Panc1 (cell line): ENCODE data around the gene DLGAP1.

Experiments
- POLR2AphosphoS5 ChIP-seq: IDR thresholded peaks from 2 replicates; pipeline ENCODE4 v1.6.1; 2012; ENCODE audit warnings: mild to moderate bottlenecking, low read depth, low read length, moderate library complexity
- SIN3A ChIP-seq: IDR thresholded peaks from 2 replicates; pipeline ENCODE4 v1.6.1; 2012; ENCODE audit warnings: low read depth, mild to moderate bottlenecking, low read length, moderate library complexity, borderline replicate concordance; ENCODE audit not compliant: insufficient read depth
- TCF7L2 ChIP-seq: IDR thresholded peaks from 2 replicates; pipeline ENCODE4 v1.6.1; 2011; ENCODE audit warnings: mild to moderate bottlenecking, low read depth, low read length, inconsistent platforms
- TF ChIP-seq, protein P1 (sequence below): fragments of 450-650 bp; IDR thresholded peaks from 2 replicates; pipeline ENCODE4 v1.5.1; 2017; ENCODE audit warnings: mild to moderate bottlenecking

DNA sequence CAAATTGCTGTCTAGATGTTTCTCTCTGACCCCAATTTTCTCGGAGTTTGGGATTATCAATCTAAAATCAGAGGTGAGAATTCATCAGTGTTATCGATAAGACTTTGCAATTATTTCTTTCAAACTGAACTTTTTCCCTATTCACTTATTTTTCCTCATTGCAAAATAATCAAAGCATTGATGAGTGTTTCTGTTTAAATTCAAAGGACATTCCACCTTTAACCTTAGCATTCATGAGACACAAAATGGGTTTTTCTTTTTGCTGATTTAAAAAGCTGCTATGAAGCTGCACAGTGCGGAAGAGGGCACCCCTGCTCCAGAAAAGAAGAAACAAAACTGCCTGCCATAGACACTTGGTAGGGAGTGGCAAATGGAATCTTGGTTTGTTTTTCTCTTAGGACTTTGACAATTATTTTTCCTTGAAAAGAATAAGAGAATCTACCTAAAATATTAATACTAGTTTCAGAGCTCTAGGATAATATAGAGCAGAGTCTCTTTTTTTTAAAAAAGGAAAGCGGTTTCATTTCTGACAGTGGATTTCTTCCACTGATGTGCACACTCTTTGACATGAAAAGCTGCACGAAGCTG is 801.8 kb downstream of the DLGAP1 start:
- TF ChIP-seq, protein P1, sequence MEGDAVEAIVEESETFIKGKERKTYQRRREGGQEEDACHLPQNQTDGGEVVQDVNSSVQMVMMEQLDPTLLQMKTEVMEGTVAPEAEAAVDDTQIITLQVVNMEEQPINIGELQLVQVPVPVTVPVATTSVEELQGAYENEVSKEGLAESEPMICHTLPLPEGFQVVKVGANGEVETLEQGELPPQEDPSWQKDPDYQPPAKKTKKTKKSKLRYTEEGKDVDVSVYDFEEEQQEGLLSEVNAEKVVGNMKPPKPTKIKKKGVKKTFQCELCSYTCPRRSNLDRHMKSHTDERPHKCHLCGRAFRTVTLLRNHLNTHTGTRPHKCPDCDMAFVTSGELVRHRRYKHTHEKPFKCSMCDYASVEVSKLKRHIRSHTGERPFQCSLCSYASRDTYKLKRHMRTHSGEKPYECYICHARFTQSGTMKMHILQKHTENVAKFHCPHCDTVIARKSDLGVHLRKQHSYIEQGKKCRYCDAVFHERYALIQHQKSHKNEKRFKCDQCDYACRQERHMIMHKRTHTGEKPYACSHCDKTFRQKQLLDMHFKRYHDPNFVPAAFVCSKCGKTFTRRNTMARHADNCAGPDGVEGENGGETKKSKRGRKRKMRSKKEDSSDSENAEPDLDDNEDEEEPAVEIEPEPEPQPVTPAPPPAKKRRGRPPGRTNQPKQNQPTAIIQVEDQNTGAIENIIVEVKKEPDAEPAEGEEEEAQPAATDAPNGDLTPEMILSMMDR = no peak
- TF ChIP-seq TCF7L2 (no peak), SIN3A (no peak), POLR2AphosphoS5 (peak; percentile 10; the same call in 1 of the 2 replicates)
